ENCODE data around the gene RBMS2.
A peak's percentile ranks its signal among the peaks of the same experiment; 100 is the strongest.

RBMS2 gene

GRCh38 chr12:56632701-56633467, 111.3 kb downstream of the RBMS2 start:
- DNase-seq = no peak

- DNase-seq = no peak
Measured at GRCh38 chr12:56633468-56634241, 112.0 kb downstream of the RBMS2 start.

GRCh38 chr12:56634242-56634836, 112.7 kb downstream of the RBMS2 start:
- peak; percentile 73 for DNase-seq

DNA sequence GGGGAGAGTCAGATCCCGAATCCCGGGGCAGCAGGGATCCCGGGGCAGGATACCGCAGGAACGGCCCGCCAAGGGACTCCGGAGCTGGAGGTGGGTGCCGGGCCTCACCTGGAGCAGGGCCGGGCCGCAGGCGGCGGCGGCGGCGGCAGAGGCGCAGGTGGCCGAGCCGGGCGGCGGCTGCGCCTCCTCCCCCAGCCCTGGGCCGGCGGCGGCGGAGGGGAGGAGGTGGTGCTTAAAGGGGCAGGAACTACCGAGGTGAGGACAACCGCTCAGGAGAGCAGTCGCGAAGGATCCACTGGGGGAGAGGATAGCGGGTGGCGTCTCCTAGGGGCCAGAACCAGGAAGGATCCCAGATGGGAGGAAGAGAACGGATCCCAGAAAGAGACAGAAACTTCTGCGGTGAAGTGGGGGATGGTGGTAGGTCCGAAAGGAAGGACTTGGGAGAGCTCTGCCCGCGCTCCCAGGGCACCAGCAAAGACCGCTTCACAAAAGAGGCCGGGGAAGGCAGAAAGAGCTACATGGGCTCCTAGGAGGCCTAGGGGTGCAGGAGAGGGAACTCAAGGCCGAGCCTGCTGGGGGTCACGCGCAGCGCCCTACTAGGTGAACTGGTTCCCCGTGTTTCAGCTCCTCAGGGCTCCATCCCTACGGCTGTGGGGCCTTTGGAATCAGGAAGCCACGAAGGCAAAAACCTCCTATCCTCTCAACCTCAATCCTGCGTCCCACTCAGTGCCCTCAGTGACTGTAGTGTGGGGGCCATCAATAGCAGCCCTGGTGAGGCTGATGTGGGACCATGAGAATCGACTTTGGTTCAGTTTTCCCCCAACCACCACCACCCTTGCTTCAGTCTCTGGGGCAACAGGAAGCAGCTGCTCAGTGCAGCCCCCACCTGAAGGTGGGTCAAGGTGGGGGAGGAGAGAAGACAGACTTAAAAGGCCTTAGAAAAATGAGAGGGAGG, 113.5 kb downstream of the RBMS2 start:
- peak; percentile 82 for DNase-seq

DNA sequence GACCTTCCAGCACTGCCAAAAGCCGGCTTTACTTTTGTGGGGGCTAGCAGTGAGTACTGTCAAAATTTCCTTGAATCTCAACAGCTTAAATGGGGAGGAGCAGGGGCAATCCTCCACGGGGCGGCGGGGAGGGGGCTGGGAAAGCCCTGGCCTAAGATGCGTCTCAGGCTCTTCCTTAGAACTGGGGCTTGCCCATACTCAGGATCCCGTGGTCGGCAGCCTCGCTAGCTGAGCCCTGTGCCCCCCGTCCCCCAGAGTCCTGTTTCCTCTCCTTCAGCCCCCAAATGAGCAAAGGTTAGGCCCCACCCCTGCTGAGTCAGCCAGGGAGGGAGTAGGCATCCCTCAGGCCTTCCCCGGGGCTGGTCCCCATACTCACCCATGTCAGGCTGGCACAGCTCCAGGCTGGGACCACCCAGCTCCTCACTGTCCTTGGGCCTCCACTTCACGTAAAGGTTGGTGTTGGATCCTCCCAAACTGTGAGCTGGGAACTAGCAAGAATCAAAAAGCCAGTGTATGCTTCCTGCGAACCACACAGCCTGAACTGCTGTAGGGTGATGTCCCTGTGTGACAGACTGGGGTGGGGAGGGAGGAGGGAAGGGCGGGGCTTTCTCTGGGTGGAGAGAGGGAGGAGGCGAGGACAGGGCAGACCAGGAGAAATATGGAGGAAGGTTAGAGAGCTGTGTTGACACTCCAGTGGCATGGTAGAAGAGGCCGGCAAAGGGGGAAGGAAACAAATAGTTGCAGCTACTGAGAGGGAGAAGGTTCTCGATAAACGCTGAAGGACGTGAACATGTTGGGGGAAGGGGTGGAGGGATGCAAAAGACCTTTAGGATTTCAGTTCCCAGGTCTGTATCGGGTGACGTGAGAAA, 114.4 kb downstream of the RBMS2 start:
- peak; percentile 88 for DNase-seq

DNA sequence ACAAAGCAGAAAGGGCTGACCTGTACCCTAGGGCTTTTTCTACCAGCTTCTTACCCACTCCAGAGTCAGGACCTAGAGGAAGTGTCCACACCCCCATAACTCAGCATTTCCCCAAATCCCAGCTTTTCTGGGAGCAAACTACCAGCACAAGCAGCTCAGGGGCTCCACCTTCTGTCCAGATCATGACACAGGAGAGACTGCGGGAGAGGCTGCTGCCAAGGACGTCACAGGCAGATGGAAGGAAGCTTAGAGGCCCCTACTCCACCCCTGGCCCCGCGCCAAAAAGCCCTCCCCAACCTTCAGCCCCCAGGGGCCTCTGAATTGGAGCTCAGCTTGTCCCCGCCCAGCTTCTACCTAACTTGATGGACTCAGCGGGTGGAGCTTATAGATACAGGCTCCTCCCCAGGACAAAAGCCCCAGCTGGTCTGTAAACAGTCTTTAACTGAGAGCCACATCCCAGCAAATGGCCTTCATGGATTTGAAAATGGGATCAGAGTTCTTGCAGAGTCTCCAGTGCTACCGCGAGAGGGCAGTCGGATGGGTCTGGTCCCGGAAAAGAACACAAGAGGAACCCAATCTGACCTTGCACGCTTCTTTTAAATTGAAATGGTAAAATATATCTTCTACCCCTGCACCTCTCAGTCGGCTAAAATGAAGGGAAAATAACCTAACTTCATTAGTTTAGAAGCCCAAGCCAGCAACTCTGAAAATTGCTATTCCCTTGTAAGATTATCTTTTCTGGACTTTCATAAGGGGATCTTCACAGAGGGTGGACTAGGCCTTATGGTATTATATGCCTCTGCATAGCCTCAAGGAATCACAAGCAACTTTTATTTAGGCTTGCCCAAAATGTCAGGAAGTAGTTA, 115.3 kb downstream of the RBMS2 start:
- DNase-seq = peak; percentile 100

DNA sequence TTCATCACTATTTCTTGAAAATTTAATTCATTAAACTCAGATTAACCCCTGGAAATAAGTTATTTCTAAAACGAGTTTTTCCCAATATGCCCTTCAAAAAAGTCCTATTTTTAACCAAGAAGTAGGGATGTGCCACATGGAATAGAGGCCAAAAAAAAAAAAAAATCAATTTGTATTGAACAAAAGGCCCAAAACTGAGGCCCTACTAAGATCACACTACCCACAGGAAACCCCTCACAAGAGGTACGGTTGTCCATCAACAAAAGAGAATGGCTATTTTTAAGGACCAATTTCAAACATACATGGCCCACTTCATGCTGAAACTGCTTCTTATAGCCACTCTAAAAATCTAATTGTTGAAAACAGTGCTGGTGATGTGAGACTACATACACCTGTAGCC, 116.0 kb downstream of the RBMS2 start:
- DNase-seq = no peak

- no peak for DNase-seq
Measured at GRCh38 chr12:56641219-56641618, 119.6 kb downstream of the RBMS2 start.

GRCh38 chr12:56644654-56645053, 123.0 kb downstream of the RBMS2 start:
- no peak for DNase-seq

GRCh38 chr12:56645201-56645716, 123.6 kb downstream of the RBMS2 start:
- no peak for DNase-seq
